Measurements from ENCODE around the gene SLN.
A peak's percentile ranks its signal among the peaks of the same experiment; 100 is the strongest.

SLN gene

GRCh38 chr11:107719557-107720302 lies 7.9 kb upstream of the SLN start:
- DNase-seq (ENCODE audit: low read depth): no peak
- H3K4me3 ChIP-seq (ENCODE audit: low read length): no peak overlapping the region
- TF ChIP-seq CTCF (conservative IDR thresholded peaks at IDR 0.05; ENCODE audit: low read depth, low read length): no peak

DNA sequence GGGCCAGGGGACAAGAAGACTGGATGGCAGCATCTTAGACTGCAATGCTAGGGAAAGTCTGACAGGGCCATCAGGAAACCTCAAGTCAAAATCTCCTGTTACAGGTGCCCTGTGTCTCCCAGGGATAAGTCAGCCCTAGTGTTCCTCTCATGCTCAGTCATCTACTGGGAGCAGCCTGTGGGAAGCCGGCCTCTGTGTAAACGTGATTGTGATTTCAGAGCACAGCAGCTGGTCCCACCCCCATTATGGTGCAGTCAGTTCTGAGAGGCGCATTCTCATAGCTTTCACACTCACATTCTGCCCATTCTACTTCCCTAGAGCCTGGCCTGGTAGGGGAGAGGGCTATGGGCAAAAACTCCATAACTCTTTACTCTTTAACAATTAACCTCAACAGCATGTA lies 7.2 kb upstream of the SLN start:
- no peak for TF ChIP-seq CTCF (conservative IDR thresholded peaks at IDR 0.05; ENCODE audit: low read depth, low read length)
- no peak overlapping the region for H3K4me3 ChIP-seq (ENCODE audit: low read length)
- no peak for DNase-seq (ENCODE audit: low read depth)

DNA sequence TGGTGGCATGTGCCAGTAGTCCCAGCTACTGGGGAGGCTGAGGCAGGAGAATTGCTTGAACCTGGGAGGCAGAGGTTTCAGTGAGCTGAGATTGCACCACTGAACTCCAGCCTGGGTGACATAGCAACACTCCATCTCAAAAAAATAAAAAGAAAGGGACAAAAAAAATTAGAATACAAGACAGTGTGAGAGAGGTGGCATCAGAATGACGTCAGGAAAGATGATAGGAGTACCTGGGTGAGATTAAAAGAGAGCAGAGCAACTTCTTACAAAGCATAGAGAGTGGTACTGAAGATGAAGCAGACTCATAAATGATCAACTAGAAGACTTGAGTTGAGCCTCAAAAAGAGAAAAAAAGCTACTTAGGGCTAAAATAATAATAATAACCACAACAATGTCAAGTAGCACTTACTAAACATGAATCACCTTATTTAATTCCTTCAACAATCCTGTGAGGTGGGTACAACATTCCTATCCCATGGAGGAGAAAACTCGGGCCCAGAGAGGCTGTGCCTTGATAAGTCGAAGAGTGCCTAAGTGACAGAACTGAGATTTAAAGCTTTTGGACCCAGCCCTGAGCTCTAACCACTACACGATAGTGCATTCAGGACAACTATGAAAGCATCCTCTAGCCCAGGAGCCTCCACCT lies 5.2 kb upstream of the SLN start:
- TF ChIP-seq CTCF (conservative IDR thresholded peaks at IDR 0.05; ENCODE audit: low read depth, low read length): no peak
- H3K4me3 ChIP-seq (ENCODE audit: low read length): no peak overlapping the region
- no peak for DNase-seq (ENCODE audit: low read depth)

DNA sequence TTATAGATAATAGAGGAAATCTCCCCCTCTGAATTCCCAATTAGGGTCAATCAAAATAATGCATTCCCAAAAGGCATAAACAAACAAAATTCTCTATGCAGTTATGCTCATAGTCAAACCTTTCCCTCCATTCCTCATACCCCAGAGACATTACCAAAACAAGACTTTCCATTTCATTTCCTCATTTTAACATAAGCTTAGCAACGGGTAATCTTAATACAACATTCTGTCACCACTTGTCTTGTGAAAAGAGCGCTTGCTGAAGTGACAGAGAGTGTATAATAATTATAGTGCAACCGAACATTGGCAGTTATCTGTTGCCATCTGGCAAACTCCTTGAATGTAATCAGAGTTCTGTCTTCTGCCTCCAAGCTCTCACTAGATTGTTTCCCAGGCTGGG lies 1.2 kb upstream of the SLN start:
- no peak for TF ChIP-seq CTCF (conservative IDR thresholded peaks at IDR 0.05; ENCODE audit: low read depth, low read length)
- no peak for DNase-seq (ENCODE audit: low read depth)
- H3K4me3 ChIP-seq (ENCODE audit: low read length): no peak overlapping the region

DNA sequence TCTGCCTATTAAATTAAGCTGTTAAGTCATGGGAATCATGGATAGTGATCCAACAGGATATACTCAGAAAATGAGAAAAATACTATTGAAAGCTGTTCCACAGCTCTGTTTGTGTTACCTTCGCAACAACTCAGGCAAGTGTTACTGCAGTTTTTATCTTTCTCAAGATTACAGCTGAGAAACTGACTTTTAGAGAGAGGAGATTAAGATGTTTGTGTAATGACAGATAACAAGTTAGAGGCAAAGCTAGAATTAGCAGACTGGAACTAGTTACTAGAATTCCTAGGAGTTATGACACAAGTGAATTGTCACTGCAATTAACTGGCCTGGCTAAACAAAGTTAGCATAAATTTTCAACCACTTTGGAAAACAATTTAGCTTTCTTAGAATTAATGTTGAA lies 1.6 kb downstream of the SLN start:
- DNase-seq (ENCODE audit: low read depth): peak; percentile 52
- no peak for TF ChIP-seq CTCF (conservative IDR thresholded peaks at IDR 0.05; ENCODE audit: low read depth, low read length)
- H3K4me3 ChIP-seq (ENCODE audit: low read length): no peak overlapping the region

DNA sequence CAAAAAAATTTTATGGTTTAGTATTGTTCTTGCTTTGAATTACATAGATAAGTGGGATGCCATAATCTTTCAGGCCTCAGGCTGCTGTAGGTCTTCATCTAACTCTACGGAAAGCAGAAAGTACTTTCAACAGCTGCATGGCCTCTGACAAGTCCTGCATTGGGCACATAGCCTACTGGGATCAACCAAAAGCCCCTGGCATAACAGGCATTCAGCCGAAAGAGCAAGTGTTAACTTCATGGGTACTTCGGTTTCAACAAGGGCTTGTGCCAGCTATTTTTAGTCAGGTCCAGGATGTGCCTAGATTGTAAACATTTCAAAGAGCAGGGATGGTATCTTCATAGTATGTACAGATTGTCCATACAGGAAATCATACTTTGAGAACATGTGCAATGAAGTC lies 3.1 kb downstream of the SLN start:
- TF ChIP-seq CTCF (conservative IDR thresholded peaks at IDR 0.05; ENCODE audit: low read depth, low read length): no peak
- H3K4me3 ChIP-seq (ENCODE audit: low read length): no peak overlapping the region
- no peak for DNase-seq (ENCODE audit: low read depth)

- H3K4me3 ChIP-seq (ENCODE audit: low read length): no peak overlapping the region
- no peak for DNase-seq (ENCODE audit: low read depth)
- TF ChIP-seq CTCF (conservative IDR thresholded peaks at IDR 0.05; ENCODE audit: low read depth, low read length): no peak
Observed at GRCh38 chr11:107707807-107708206, 4.0 kb downstream of the SLN start.
